ENCODE results near the gene SHC3. TPM values are rescaled to one million over a fixed set of nuclear protein-coding genes. Genes with fewer than 3 reads are reported as not detected.

The SHC3 gene
- total RNA-seq, 2 experiments from 2014 or later = not detected

- DNase-seq = no peak
- ATAC-seq = no peak
- CTCF ChIA-PET = no interaction called here
- peaks cover 1% of the 10 kb centered on the region for H3K9me3 Mint-ChIP-seq (ENCODE audit: low read depth)
- H3K27ac Mint-ChIP-seq = no peak overlapping the region
- H3K4me3 Mint-ChIP-seq = no peak overlapping the region
- H3K4me1 Mint-ChIP-seq = no peaks in the 10 kb centered on the region
- no peaks in the 10 kb centered on the region for H3K27me3 Mint-ChIP-seq
- H3K36me3 Mint-ChIP-seq = no peaks in the 10 kb centered on the region
Measured at GRCh38 chr9:89207026-89207425, 28.4 kb upstream of the SHC3 start.

- Mint-ChIP-seq H3K27me3 (no peaks in the 10 kb centered on the region), H3K27ac (no peak overlapping the region), H3K4me1 (no peaks in the 10 kb centered on the region), H3K36me3 (no peaks in the 10 kb centered on the region), H3K4me3 (no peak overlapping the region), H3K9me3 (ENCODE audit: low read depth) (peaks cover 2% of the 10 kb centered on the region)
- CTCF ChIA-PET = no interaction called here
- ATAC-seq = no peak
- DNase-seq = no peak
Measured at GRCh38 chr9:89204801-89205200, 26.2 kb upstream of the SHC3 start.

- Mint-ChIP-seq H3K9me3 (ENCODE audit: low read depth) (peaks cover 3% of the 10 kb centered on the region), H3K27me3 (peaks cover 27% of the 10 kb centered on the region), H3K4me1 (no peaks in the 10 kb centered on the region), H3K4me3 (no peak overlapping the region), H3K36me3 (no peaks in the 10 kb centered on the region), H3K27ac (no peak overlapping the region)
- CTCF ChIA-PET = no interaction called here
- DNase-seq = no peak
- no peak for ATAC-seq
Measured at GRCh38 chr9:89195131-89195797, 16.6 kb upstream of the SHC3 start.

GRCh38 chr9:89194421-89195130, 16.0 kb upstream of the SHC3 start:
- H3K27me3 Mint-ChIP-seq = peaks cover 31% of the 10 kb centered on the region
- CTCF ChIA-PET = no interaction called here
- DNase-seq = no peak
- no peaks in the 10 kb centered on the region for H3K36me3 Mint-ChIP-seq
- H3K9me3 Mint-ChIP-seq (ENCODE audit: low read depth) = peaks cover 3% of the 10 kb centered on the region
- ATAC-seq = no peak
- H3K4me3 Mint-ChIP-seq = no peak overlapping the region
- H3K4me1 Mint-ChIP-seq = no peaks in the 10 kb centered on the region
- H3K27ac Mint-ChIP-seq = no peak overlapping the region

DNA sequence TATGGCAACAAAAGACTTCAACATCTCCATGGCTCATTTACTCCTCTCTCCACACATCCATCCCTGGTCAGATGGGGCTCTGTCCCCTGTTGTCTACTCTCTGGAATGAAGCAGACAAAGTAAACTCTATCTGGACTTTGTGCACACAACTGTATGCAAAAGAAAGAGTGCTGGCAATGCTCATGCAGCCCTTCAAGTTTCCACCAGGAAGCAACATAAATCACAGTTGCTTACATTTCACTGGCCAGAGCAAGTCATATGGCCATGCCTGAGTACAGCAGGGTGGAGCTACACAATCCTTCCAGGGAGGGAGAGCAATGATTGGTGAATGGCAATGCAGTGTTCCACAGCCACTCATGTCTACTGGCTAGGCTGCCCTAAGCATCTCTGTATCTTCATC, 12.4 kb upstream of the SHC3 start:
- DNase-seq (no peak), ATAC-seq (no peak)
- Mint-ChIP-seq H3K9me3 (ENCODE audit: low read depth) (no peaks in the 10 kb centered on the region), H3K4me1 (no peaks in the 10 kb centered on the region), H3K27ac (no peak overlapping the region), H3K36me3 (no peaks in the 10 kb centered on the region), H3K27me3 (peaks cover 35% of the 10 kb centered on the region), H3K4me3 (no peak overlapping the region)
- CTCF ChIA-PET = no interaction called here

- DNase-seq = no peak
- no peak overlapping the region for H3K4me3 Mint-ChIP-seq
- no peaks in the 10 kb centered on the region for H3K9me3 Mint-ChIP-seq (ENCODE audit: low read depth)
- H3K27ac Mint-ChIP-seq = no peak overlapping the region
- no peak for ATAC-seq
- no peaks in the 10 kb centered on the region for H3K36me3 Mint-ChIP-seq
- peaks cover 32% of the 10 kb centered on the region for H3K27me3 Mint-ChIP-seq
- H3K4me1 Mint-ChIP-seq = no peaks in the 10 kb centered on the region
- CTCF ChIA-PET = interaction anchor here (0.5 kb wide), 1 partner anchor 822 kb away, joined by 3 read pairs; no protein-coding TSS in a partner anchor
Measured at GRCh38 chr9:89189215-89189614, 10.6 kb upstream of the SHC3 start.

- H3K4me3 Mint-ChIP-seq = no peak overlapping the region
- CTCF ChIA-PET = no interaction called here
- ATAC-seq (no peak), DNase-seq (no peak)
- no peak overlapping the region for H3K27ac Mint-ChIP-seq
- no peaks in the 10 kb centered on the region for H3K4me1 Mint-ChIP-seq
- no peaks in the 10 kb centered on the region for H3K9me3 Mint-ChIP-seq (ENCODE audit: low read depth)
- H3K36me3 Mint-ChIP-seq = no peaks in the 10 kb centered on the region
- peaks cover 26% of the 10 kb centered on the region for H3K27me3 Mint-ChIP-seq
Measured at GRCh38 chr9:89187950-89188349, 9.3 kb upstream of the SHC3 start.

DNA sequence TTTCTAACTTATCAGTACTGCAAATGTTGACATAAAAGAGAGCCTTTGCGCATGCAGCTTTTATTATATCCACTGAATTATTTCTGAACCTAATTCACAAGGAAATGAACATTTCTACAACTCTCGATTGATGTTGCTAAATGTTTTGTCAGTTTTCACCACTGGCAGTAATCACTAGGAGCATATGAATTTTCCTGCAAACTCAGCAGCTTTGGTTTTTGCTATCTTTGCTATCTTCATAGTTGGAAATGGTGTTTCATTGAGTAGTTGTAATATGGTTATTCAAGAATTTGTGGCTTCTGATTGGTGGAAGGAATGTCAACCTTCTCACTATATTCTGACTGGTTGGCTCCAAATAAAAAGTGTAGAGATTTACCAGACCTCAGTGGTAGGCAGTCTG, 8.9 kb upstream of the SHC3 start:
- Mint-ChIP-seq H3K27me3 (peaks cover 27% of the 10 kb centered on the region), H3K9me3 (ENCODE audit: low read depth) (no peaks in the 10 kb centered on the region), H3K36me3 (no peaks in the 10 kb centered on the region), H3K27ac (no peak overlapping the region), H3K4me1 (no peaks in the 10 kb centered on the region), H3K4me3 (no peak overlapping the region)
- DNase-seq = no peak
- CTCF ChIA-PET = no interaction called here
- ATAC-seq = no peak

GRCh38 chr9:89186960-89187359, 8.3 kb upstream of the SHC3 start:
- H3K4me1 Mint-ChIP-seq = no peaks in the 10 kb centered on the region
- no peak overlapping the region for H3K4me3 Mint-ChIP-seq
- no peaks in the 10 kb centered on the region for H3K36me3 Mint-ChIP-seq
- DNase-seq (no peak), ATAC-seq (no peak)
- H3K27me3 Mint-ChIP-seq = peaks cover 29% of the 10 kb centered on the region
- CTCF ChIA-PET = no interaction called here
- no peaks in the 10 kb centered on the region for H3K9me3 Mint-ChIP-seq (ENCODE audit: low read depth)
- H3K27ac Mint-ChIP-seq = no peak overlapping the region

- H3K36me3 Mint-ChIP-seq = no peaks in the 10 kb centered on the region
- H3K9me3 Mint-ChIP-seq (ENCODE audit: low read depth) = no peaks in the 10 kb centered on the region
- DNase-seq (no peak), ATAC-seq (no peak)
- no peaks in the 10 kb centered on the region for H3K4me1 Mint-ChIP-seq
- H3K27ac Mint-ChIP-seq = no peak overlapping the region
- CTCF ChIA-PET = no interaction called here
- H3K27me3 Mint-ChIP-seq = peaks cover 33% of the 10 kb centered on the region
- no peak overlapping the region for H3K4me3 Mint-ChIP-seq
Measured at GRCh38 chr9:89185980-89186379, 7.4 kb upstream of the SHC3 start.

- DNase-seq (no peak), ATAC-seq (no peak)
- Mint-ChIP-seq H3K9me3 (ENCODE audit: low read depth) (no peaks in the 10 kb centered on the region), H3K27ac (no peak overlapping the region), H3K36me3 (peaks cover 2% of the 10 kb centered on the region), H3K27me3 (peaks cover 50% of the 10 kb centered on the region), H3K4me3 (no peak overlapping the region), H3K4me1 (peaks cover 15% of the 10 kb centered on the region)
- CTCF ChIA-PET = interaction anchor here (1.8 kb wide), 1 partner anchor 96 kb away, joined by 5 read pairs; no protein-coding TSS in a partner anchor
Measured at GRCh38 chr9:89183146-89183545, 4.5 kb upstream of the SHC3 start.

DNA sequence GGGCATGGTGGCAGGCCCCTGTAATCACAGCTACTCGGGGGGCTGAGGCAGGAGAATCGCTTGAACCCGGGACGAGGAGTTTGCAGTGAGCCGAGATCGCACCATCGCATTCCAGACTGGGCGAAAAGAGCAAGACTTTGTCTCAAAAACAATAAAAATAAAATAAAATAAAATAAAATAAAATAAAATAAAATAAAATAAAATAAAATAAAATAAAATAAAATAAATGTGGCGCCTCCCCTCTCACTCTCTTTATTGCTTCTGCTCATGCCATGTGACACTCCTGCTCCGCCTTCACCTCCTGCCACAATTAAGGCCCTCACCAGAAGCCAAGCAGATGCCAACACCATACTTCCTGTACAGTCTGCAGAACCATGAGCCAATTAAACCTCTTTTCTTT, 3.8 kb upstream of the SHC3 start:
- DNase-seq = no peak
- Mint-ChIP-seq H3K27ac (no peak overlapping the region), H3K9me3 (ENCODE audit: low read depth) (no peaks in the 10 kb centered on the region), H3K4me3 (no peak overlapping the region), H3K27me3 (peaks cover 54% of the 10 kb centered on the region), H3K36me3 (peaks cover 2% of the 10 kb centered on the region), H3K4me1 (peaks cover 15% of the 10 kb centered on the region)
- CTCF ChIA-PET = interaction anchor here (1.8 kb wide), 1 partner anchor 96 kb away, joined by 5 read pairs; no protein-coding TSS in a partner anchor
- no peak for ATAC-seq

DNA sequence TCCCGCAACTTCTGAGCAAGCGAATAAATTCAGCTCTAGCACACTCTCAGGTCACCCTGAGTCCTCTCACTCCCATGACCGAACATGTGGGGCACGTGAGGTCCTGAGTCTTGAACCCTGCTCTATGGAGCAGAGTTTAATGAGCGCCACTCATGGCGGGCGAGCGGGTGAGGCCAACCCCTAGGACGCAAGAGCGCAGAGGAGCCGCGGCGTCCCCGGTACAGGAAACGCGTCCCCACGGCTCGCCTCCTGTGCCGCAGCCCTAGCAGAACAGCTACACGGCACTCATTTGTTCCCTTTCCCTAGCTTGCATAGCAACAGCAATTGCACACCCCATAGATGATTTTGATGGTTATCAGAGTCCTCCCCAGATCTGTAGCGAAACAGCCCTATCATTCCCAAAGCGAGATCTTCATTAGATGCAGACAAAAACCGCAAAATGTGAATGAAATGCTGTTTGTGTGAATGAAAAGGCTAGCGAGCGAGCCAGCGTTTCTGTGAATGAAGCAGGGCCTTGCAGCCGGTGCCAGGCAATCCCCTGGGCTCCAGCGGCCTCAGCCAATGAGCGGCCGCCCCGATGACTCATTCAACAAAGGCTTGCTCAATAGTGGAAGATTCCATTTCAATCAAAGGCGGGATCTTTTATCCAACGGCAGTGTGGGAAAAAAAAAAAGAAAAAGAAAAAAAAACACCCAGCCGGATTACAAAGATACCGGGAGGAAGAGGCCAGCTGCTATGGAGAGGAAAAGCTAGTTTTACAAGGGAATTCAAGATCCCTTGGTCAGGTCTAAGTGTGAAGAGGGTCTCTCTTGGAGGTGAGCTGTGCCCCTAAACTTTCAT, 1.5 kb upstream of the SHC3 start:
- H3K27me3 Mint-ChIP-seq = peaks cover 72% of the 10 kb centered on the region
- H3K36me3 Mint-ChIP-seq = peaks cover 2% of the 10 kb centered on the region
- H3K9me3 Mint-ChIP-seq (ENCODE audit: low read depth) = no peaks in the 10 kb centered on the region
- DNase-seq (peak; percentile 54), ATAC-seq (peak; percentile 71)
- no peak overlapping the region for H3K27ac Mint-ChIP-seq
- CTCF ChIA-PET = no interaction called here
- peaks cover 15% of the 10 kb centered on the region for H3K4me1 Mint-ChIP-seq
- peak overlapping the region; percentile 14 for H3K4me3 Mint-ChIP-seq

DNA sequence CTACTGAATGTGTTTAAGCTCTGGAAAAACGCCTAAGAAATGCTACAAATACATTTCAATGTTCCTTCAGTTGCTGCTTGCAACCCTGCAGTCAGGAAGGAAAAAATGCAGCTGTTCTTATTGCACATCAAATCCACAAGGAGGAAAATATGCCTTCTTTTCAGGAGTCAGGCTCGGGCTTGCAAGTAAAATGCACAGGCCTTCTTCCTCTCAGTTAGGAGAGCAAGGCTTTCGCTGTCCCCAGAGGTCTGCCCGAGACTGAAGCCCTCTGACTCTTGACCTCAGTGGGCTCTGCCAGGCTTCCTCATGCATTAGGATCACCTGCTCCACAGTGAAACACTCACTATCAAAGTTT, 899 bp upstream of the SHC3 start:
- H3K4me1 Mint-ChIP-seq = peaks cover 15% of the 10 kb centered on the region
- H3K36me3 Mint-ChIP-seq = peaks cover 2% of the 10 kb centered on the region

More for the DNA sequence above, 899 bp upstream of the SHC3 start:
- Mint-ChIP-seq H3K27me3 (peaks cover 77% of the 10 kb centered on the region), H3K4me3 (no peak overlapping the region), H3K9me3 (ENCODE audit: low read depth) (no peaks in the 10 kb centered on the region), H3K27ac (no peak overlapping the region)
- no peak for DNase-seq
- no peak for ATAC-seq
- CTCF ChIA-PET = no interaction called here

Measured in activated CD8-positive, alpha-beta memory T cell treated with anti-CD3 and anti-CD28 coated beads, Interleukin-2, amount 10 ng/mL, durations not matched to agents 7 days and 5 days (primary cell).